Measurements from ENCODE around the gene ZFP92.

ZFP92 gene

GRCh38 chrX:153446950-153447580 is 35.8 kb downstream of the ZFP92 start:
- no peaks in the 10 kb centered on the region for H3K4me1 ChIP-seq (ENCODE audit: low read length)
- no peaks in the 10 kb centered on the region for H3F3A ChIP-seq (ENCODE audit: insufficient read depth, low read length)
- no peak overlapping the region for H2AFZ ChIP-seq (ENCODE audit: low read length)
- no peak overlapping the region for H3K9ac ChIP-seq (ENCODE audit: low read length)
- DNase-seq = no peak
- H3K27ac ChIP-seq (ENCODE audit: low read length) = no peak overlapping the region
- TF ChIP-seq EZH2 (optimal IDR thresholded peaks at IDR 0.05; ENCODE audit: low read depth, low read length) (no peak), CTCF (IDR thresholded peaks at IDR 0.05; ENCODE audit: low read length) (no peak), EZH2phosphoT487 (IDR thresholded peaks at IDR 0.05; ENCODE audit: low read length) (no peak)
- no peaks in the 10 kb centered on the region for H3K9me2 ChIP-seq (replicated peaks; ENCODE audit: insufficient read depth, low read length)
- H3K36me3 ChIP-seq (replicated peaks; ENCODE audit: insufficient read depth, low read length) = no peaks in the 10 kb centered on the region
- no peak overlapping the region for H3K4me2 ChIP-seq (ENCODE audit: low read depth, low read length)
- no peaks in the 10 kb centered on the region for H3K9me3 ChIP-seq (replicated peaks; ENCODE audit: insufficient read depth, low read length)
- H3K27me3 ChIP-seq (replicated peaks; ENCODE audit: insufficient read depth, low read length) = no peaks in the 10 kb centered on the region
- H4K20me1 ChIP-seq (ENCODE audit: insufficient read depth, low read length) = no peaks in the 10 kb centered on the region
- no peaks in the 10 kb centered on the region for H3K79me2 ChIP-seq (ENCODE audit: low read length)
- no peak overlapping the region for H3K4me3 ChIP-seq (ENCODE audit: low read length)

- H3K27ac ChIP-seq (ENCODE audit: low read length) = no peak overlapping the region
- no peak overlapping the region for H3K9ac ChIP-seq (ENCODE audit: low read length)
- no peaks in the 10 kb centered on the region for H3K4me1 ChIP-seq (ENCODE audit: low read length)
- no peak overlapping the region for H3K4me2 ChIP-seq (ENCODE audit: low read depth, low read length)
- H3K27me3 ChIP-seq (replicated peaks; ENCODE audit: insufficient read depth, low read length) = no peaks in the 10 kb centered on the region
- H3K9me2 ChIP-seq (replicated peaks; ENCODE audit: insufficient read depth, low read length) = no peaks in the 10 kb centered on the region
- TF ChIP-seq EZH2phosphoT487 (IDR thresholded peaks at IDR 0.05; ENCODE audit: low read length) (no peak), CTCF (IDR thresholded peaks at IDR 0.05; ENCODE audit: low read length) (no peak), EZH2 (optimal IDR thresholded peaks at IDR 0.05; ENCODE audit: low read depth, low read length) (no peak)
- H4K20me1 ChIP-seq (ENCODE audit: insufficient read depth, low read length) = no peaks in the 10 kb centered on the region
- H3F3A ChIP-seq (ENCODE audit: insufficient read depth, low read length) = no peaks in the 10 kb centered on the region
- no peaks in the 10 kb centered on the region for H3K36me3 ChIP-seq (replicated peaks; ENCODE audit: insufficient read depth, low read length)
- no peak for DNase-seq
- no peaks in the 10 kb centered on the region for H3K79me2 ChIP-seq (ENCODE audit: low read length)
- no peak overlapping the region for H2AFZ ChIP-seq (ENCODE audit: low read length)
- no peaks in the 10 kb centered on the region for H3K9me3 ChIP-seq (replicated peaks; ENCODE audit: insufficient read depth, low read length)
- no peak overlapping the region for H3K4me3 ChIP-seq (ENCODE audit: low read length)
Measured at GRCh38 chrX:153447581-153447960, 36.3 kb downstream of the ZFP92 start.

GRCh38 chrX:153448556-153449367 is 37.5 kb downstream of the ZFP92 start:
- no peak overlapping the region for H3K27ac ChIP-seq (ENCODE audit: low read length)
- DNase-seq = no peak

More at GRCh38 chrX:153448556-153449367, 37.5 kb downstream of the ZFP92 start:
- TF ChIP-seq EZH2 (optimal IDR thresholded peaks at IDR 0.05; ENCODE audit: low read depth, low read length) = no peak
- no peak for TF ChIP-seq EZH2phosphoT487 (IDR thresholded peaks at IDR 0.05; ENCODE audit: low read length)
- TF ChIP-seq CTCF (IDR thresholded peaks at IDR 0.05; ENCODE audit: low read length) = no peak
- Histone ChIP-seq H3F3A (ENCODE audit: insufficient read depth, low read length) (no peaks in the 10 kb centered on the region), H4K20me1 (ENCODE audit: insufficient read depth, low read length) (no peaks in the 10 kb centered on the region), H3K4me3 (ENCODE audit: low read length) (no peak overlapping the region), H3K4me1 (ENCODE audit: low read length) (no peaks in the 10 kb centered on the region), H3K27me3 (replicated peaks; ENCODE audit: insufficient read depth, low read length) (no peaks in the 10 kb centered on the region), H3K9me3 (replicated peaks; ENCODE audit: insufficient read depth, low read length) (no peaks in the 10 kb centered on the region), H3K9me2 (replicated peaks; ENCODE audit: insufficient read depth, low read length) (no peaks in the 10 kb centered on the region), H3K4me2 (ENCODE audit: low read depth, low read length) (no peak overlapping the region), H3K79me2 (ENCODE audit: low read length) (no peaks in the 10 kb centered on the region), H3K36me3 (replicated peaks; ENCODE audit: insufficient read depth, low read length) (no peaks in the 10 kb centered on the region), H2AFZ (ENCODE audit: low read length) (no peak overlapping the region), H3K9ac (ENCODE audit: low read length) (no peak overlapping the region)

Measured in MM.1S (cell line).